Measurements from ENCODE around the gene GGT5.
"Not testable (repeated sequence)": the region's sequence is repeated elsewhere in the genome, so short reads cannot be mapped to it uniquely, and the experiment has no call there.

GRCh38 chr22:24273031-24273430, 28.1 kb upstream of the GGT5 start:
- TF ChIP-seq POLR2AphosphoS5, POLR2A, TAF1, SPI1 (IDR thresholded peaks at IDR 0.05; ENCODE audit: low read depth, low read length): not testable (repeated sequence)

Measured in GM12891 (cell line).